ENCODE results near the gene RALGDS. TPM values are rescaled to one million over a fixed set of nuclear protein-coding genes. Genes with fewer than 3 reads are reported as not detected.

The RALGDS gene
- total and polyA plus RNA-seq, 9 of the 15 experiments (the other 6 are each of a cell fraction or from before 2014, with no cell fraction given), result 0.75 to 43.3 (median 27.1) TPM

- TF ChIP-seq PBX2 (CRISPR knock-in tag; IDR thresholded peaks at IDR 0.05; ENCODE audit: low read depth) (peak; percentile 29; the same call in 1 of the 2 replicates), PBX2 (tag; conservative IDR thresholded peaks at IDR 0.05; ENCODE audit: low read depth) (peak; percentile 95), MTA2 (IDR thresholded peaks at IDR 0.05; ENCODE audit: low read depth) (no peak), ZNF707 (CRISPR knock-in tag; conservative IDR thresholded peaks at IDR 0.05) (no peak), SMAD4 (CRISPR knock-in tag; conservative IDR thresholded peaks at IDR 0.05) (peak; percentile 69; the same call in 1 of the 2 replicates), FOXJ3 (CRISPR knock-in tag; IDR thresholded peaks at IDR 0.05) (no peak), MAFK (IDR thresholded peaks at IDR 0.05; ENCODE audit: low read length) (no peak), NR2C1 (IDR thresholded peaks at IDR 0.05) (no peak; the same call in none of the 2 replicates), NR2C1 (tag; IDR thresholded peaks at IDR 0.05) (0 out of 2 replicates have a peak, but pooled peaks have one; percentile 14), RBM25 (IDR thresholded peaks at IDR 0.05; ENCODE audit: low read depth, low read length, severe bottlenecking) (no peak), SMARCC2 (IDR thresholded peaks at IDR 0.05; ENCODE audit: low read depth) (peak; percentile 92), ZKSCAN8 (CRISPR knock-in tag; IDR thresholded peaks at IDR 0.05) (no peak), CC2D1A (IDR thresholded peaks at IDR 0.05) (no peak), ARID2 (IDR thresholded peaks at IDR 0.05) (no peak), E2F3 (CRISPR knock-in tag; IDR thresholded peaks at IDR 0.05) (no peak), IRF9 (tag; IDR thresholded peaks at IDR 0.05) (no peak), DPF2 (IDR thresholded peaks at IDR 0.05) (peak; percentile 97), SMARCE1 (IDR thresholded peaks at IDR 0.05) (peak; percentile 95), RBM14 (IDR thresholded peaks at IDR 0.05; ENCODE audit: borderline replicate concordance, insufficient read depth, low read depth, low read length) (no peak), HES1 (IDR thresholded peaks at IDR 0.05; ENCODE audit: low read depth) (no peak), KDM2B (CRISPR knock-in tag; IDR thresholded peaks at IDR 0.05) (no peak), ZNF395 (CRISPR knock-in tag; IDR thresholded peaks at IDR 0.05) (no peak), EGR1 (conservative IDR thresholded peaks at IDR 0.05) (peak; percentile 88)
These were observed 2.0 kb upstream of the RALGDS start (continued) for GRCh38 chr9:133122935-133123611.
